BJ (cell line): ENCODE results near the gene HSD11B2. TPM values are rescaled to one million over a fixed set of nuclear protein-coding genes. Genes with fewer than 3 reads are reported as not detected.
A peak's percentile ranks its signal among the peaks of the same experiment; 100 is the strongest.

ENCODE experiments used
- CTCF ChIA-PET: fragments of 350-600 bp; formaldehyde crosslinking; extraction: SDS; loops from one replicate; lab custom pipeline; 2021; ENCODE audit warnings: antibody characterized with exemption, inconsistent platforms; lab: Yijun Ruan, JAX
- POLR2A ChIA-PET: fragments of 300-600 bp; sonication (Branson Sonifier 250); formaldehyde crosslinking; extraction: SDS; loops from one replicate; lab custom pipeline; 2021; ENCODE audit warnings: antibody characterized with exemption; lab: Charles Lee
- DNase-seq: peaks from one replicate; pipeline ENCODE4 v3.0.0-alpha.2; 2011; ENCODE audit warnings: low read depth
- H3K27me3 ChIP-seq: 2 replicates; pipeline ENCODE4 v1.6.0; 2011; ENCODE audit warnings: low read length; ENCODE audit not compliant: control insufficient read depth, insufficient read depth
- H3K36me3 ChIP-seq: 2 replicates; pipeline ENCODE4 v1.5.1; 2011; ENCODE audit warnings: low read length; ENCODE audit not compliant: control insufficient read depth, insufficient read depth
- H3K4me3 ChIP-seq: 2 replicates; pipeline ENCODE4 v1.5.1; 2011; ENCODE audit warnings: low read depth, mild to moderate bottlenecking, control low read depth, low read length
- polyA plus RNA-seq: library from polyadenylated mRNA; depleted of rRNA; stranded (reverse); fragments of >200 nt; gene quantifications from 2 replicates; pipeline ENCODE4 v1.2.3, GENCODE V29; 2011
- TF ChIP-seq, protein P1 (sequence below): IDR thresholded peaks from 2 replicates; pipeline ENCODE4 v1.5.1; 2011; ENCODE audit warnings: low read depth, mild to moderate bottlenecking, control low read depth, inconsistent platforms, low read length, moderate library complexity; ENCODE audit not compliant: insufficient read depth

Gene HSD11B2
- polyA plus RNA-seq, 1 experiment, result 0.07 TPM

DNA sequence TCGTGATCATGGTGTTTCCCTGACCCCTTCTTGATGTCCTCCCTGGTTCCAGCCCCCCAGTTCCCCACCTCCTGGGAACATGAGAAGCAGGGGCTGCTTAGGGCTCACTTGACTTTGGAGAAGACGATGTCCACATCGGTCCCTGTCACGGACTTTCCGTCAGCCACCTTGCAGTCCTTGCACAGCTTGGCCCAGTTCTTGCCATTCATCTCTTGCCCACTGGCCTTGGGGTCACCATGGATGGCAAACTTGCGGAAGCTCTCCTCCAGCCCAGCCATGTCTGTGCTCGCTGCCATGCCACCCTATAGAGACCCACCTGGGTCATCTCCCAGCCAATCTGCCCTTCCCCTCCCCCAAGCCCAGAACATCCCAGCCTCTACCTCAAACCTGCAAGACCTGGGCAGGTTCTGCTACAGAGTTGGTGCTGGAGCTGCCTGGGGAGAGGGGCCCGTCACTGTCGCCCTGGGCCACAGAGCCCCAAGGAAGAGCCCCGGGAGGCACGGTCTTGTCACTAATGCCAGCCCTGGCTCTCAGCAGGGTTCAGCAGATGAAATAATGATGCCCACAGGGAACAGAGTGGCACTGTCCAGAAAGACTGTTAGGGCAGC, 40.0 kb upstream of the HSD11B2 start:
- no peak for DNase-seq
- Histone ChIP-seq H3K36me3 (no peaks in the 10 kb centered on the region), H3K27me3 (peaks cover 7% of the 10 kb centered on the region), H3K4me3 (no peak overlapping the region)
- ChIA-PET CTCF (interaction anchor here (0.6 to 1.7 kb wide), 4 partner anchors 9 to 75 kb away, joined by 3 to 6 read pairs (median 4); no protein-coding TSS in a partner anchor), POLR2A (no interaction called here)
- TF ChIP-seq, protein P1, sequence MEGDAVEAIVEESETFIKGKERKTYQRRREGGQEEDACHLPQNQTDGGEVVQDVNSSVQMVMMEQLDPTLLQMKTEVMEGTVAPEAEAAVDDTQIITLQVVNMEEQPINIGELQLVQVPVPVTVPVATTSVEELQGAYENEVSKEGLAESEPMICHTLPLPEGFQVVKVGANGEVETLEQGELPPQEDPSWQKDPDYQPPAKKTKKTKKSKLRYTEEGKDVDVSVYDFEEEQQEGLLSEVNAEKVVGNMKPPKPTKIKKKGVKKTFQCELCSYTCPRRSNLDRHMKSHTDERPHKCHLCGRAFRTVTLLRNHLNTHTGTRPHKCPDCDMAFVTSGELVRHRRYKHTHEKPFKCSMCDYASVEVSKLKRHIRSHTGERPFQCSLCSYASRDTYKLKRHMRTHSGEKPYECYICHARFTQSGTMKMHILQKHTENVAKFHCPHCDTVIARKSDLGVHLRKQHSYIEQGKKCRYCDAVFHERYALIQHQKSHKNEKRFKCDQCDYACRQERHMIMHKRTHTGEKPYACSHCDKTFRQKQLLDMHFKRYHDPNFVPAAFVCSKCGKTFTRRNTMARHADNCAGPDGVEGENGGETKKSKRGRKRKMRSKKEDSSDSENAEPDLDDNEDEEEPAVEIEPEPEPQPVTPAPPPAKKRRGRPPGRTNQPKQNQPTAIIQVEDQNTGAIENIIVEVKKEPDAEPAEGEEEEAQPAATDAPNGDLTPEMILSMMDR, result no peak

DNA sequence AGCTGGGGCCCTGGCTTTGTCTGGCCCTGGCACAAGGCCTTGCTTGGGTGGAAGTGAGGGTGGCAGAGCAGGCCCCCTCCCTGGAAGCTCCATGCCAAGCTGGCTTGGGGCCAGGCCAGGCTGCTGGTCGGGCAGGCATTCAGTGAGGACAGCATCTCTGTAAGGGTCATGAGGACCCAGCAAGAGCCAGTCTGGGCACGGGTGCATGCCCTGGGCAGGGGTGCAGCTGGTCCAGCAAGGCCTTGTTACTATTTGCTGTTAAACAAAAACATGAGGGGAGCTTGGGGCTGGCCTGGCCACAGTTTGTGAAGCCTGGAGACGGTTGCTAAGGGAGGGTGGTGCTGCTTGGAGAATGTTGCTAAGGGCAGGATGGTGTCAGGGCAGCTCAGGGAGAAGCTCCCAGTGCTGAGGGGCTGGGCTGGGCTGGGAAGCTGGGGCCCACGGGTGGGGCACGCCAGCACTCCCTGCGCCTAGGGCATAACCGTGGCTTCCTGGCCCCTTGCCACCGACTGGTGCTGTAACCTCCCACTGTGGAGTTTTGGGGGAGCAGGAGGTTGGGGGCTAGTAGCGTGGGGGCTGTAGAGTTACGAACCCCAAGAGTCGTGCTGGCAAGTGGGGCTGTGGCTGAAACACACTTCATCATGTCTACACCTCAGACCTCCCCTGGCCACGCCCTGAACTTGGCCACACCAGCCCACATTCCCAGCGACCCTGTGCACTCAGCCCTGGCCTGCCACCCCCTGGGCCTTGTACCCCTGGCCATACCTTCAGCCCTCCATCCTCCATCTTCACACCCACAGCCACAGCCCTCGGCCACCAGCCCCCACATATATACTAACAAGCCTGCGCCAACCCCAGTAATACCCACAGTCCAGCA, 39.3 kb upstream of the HSD11B2 start:
- Histone ChIP-seq H3K4me3 (no peak overlapping the region), H3K27me3 (peaks cover 7% of the 10 kb centered on the region), H3K36me3 (no peaks in the 10 kb centered on the region)
- TF ChIP-seq, protein P1, result no peak
- CTCF ChIA-PET, result interaction anchor here (1.2 to 1.7 kb wide), 3 partner anchors 10 to 74 kb away, joined by 3 to 6 read pairs (median 5); no protein-coding TSS in a partner anchor
- POLR2A ChIA-PET, result no interaction called here
- DNase-seq, result no peak

DNA sequence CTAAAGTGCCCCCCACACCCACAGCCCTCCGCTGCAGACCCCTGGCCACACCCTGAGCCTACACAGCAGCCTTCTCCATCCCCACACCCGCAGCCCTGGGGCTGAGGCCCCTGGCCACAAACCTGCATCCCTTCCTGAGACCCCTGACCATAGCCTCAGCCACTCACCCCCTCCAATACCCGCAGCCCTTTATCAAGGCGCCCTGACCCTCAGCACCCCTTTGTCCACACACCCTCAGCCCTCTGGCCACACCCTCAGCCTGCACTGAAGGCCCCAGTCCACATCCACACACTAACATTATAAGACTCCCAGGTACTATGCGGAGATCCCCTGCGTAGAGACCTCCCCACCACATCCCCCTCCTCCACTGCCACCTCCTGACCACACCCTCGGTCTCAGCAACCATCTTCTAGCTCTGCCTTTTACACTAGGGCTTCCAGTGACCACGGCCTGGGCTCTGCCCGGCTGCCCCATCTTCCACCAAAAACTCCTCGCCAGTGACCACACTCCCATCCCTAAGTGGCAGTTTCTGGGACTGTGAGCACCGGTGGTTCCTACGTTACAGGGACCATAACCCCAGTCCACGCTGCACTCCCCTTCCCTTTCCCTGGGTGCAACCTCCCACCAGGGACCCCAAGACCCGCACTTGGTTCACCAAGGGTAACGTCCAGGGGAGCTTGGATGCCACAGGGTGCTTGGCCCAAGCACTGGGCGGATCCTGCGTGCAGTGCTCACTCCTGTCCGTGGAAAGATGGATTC, 38.4 kb upstream of the HSD11B2 start:
- DNase-seq, result no peak
- TF ChIP-seq, protein P1, result no peak
- POLR2A ChIA-PET, result interaction anchor here (0.6 kb wide), 1 partner anchor 20 kb away, joined by 4 read pairs; no protein-coding TSS in a partner anchor
- H3K4me3 ChIP-seq, result no peak overlapping the region; the same call in 1 of the 2 replicates
- CTCF ChIA-PET, result interaction anchor here (1.0 to 2.0 kb wide), 9 partner anchors 8 to 132 kb away, joined by 3 to 13 read pairs (median 5); partner anchors contain the start of gene ZDHHC1
- H3K36me3 ChIP-seq, result no peaks in the 10 kb centered on the region
- H3K27me3 ChIP-seq, result peaks cover 6% of the 10 kb centered on the region

DNA sequence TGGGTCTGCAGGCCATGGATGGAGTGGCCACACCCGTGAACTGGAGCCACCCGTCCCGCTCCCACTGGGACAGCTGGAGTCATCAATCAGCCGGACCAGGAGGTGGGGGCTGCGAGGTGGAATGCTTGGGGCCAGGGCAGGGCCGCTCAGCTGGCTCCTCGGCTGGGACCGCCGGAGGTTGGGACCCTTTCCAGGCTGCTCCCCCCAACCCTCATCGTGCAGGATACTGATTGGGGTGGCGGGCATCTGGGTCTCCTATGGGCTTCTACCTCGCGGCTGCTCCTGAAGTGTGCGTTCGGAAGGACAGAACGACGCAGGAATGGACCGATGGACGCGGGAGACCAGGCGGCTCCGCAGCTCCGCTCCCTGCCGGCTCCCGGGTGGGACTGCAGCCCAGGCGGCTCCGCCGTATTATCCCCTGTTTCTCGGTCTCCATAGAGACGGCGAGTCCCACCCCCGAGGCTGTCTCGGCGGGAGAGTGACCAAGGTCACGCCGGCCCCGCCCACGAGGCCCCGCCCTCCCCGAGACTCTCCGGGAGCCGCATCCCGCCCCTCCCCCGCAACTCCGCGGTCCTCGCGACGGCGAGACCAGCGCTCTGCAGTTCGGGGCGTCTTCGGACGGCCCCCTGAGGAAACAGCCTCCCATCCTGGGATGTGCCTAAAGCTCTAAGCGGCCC, 37.7 kb upstream of the HSD11B2 start, which contains the start of gene TPPP3:
Gene TPPP3, minus strand, starts transcription at position 388 of the 677 bp plus-strand sequence. CDS start 2,387 bp downstream, outside the sequence.
- TF ChIP-seq, protein P1, result peak; percentile 72
- Histone ChIP-seq H3K4me3 (peak within 1 kb of the TSS; percentile 31), H3K36me3 (no peaks in the 10 kb centered on the region), H3K27me3 (peaks cover 6% of the 10 kb centered on the region)
- POLR2A ChIA-PET, result interaction anchor here (0.6 kb wide), 1 partner anchor 20 kb away, joined by 4 read pairs; no protein-coding TSS in a partner anchor
- DNase-seq, result peak; percentile 24
- CTCF ChIA-PET, result interaction anchor here (0.6 to 2.0 kb wide), 12 partner anchors 9 to 133 kb away, joined by 3 to 13 read pairs (median 3); partner anchors contain the start of gene ZDHHC1
